Suprapubic skin (tissue), 4 donors: ENCODE measurements around the gene PPP1R12B.

Experiments
- CTCF ChIP-seq, 2 donors: fragments of 200-600 bp in 1 of 2; fragments of 450-650 bp in 1 of 2; sonication (generic) in 1 of 2; IDR thresholded peaks; one replicate each; pipeline ENCODE4 v1.5.1; 2016 to 2019; ENCODE audit warnings: antibody characterized with exemption in 2 of 2, mild to moderate bottlenecking in 1 of 2, moderate library complexity in 1 of 2
- EP300 ChIP-seq: sonication (generic); formaldehyde crosslinking; IDR thresholded peaks from one replicate; pipeline ENCODE4 v1.6.1; 2017; ENCODE audit warnings: antibody characterized with exemption
- POLR2A ChIP-seq, 2 donors: fragments of 450-650 bp; IDR thresholded peaks; one replicate each; pipeline ENCODE4 v1.6.1; 2017; ENCODE audit warnings: antibody characterized with exemption in 2 of 2, mild to moderate bottlenecking in 2 of 2, moderate library complexity in 2 of 2
- POLR2AphosphoS5 ChIP-seq, 3 donors: sonication (generic); formaldehyde crosslinking; IDR thresholded peaks; one replicate each; pipeline ENCODE4 v1.6.1; 2017; ENCODE audit warnings: antibody characterized with exemption in 3 of 3

- TF ChIP-seq CTCF (IDR thresholded peaks at IDR 0.05) (no peak), POLR2A (IDR thresholded peaks at IDR 0.05) (no peak), POLR2AphosphoS5 (IDR thresholded peaks at IDR 0.05) (no peak), EP300 (no peak)
Measured at GRCh38 chr1:202521886-202522285, 173.4 kb downstream of the PPP1R12B start.
